ENCODE data around the gene DAPL1. TPM values are rescaled to one million over a fixed set of nuclear protein-coding genes. Genes with fewer than 3 reads are reported as not detected.
A peak's percentile ranks its signal among the peaks of the same experiment; 100 is the strongest.

The DAPL1 gene, protein sequence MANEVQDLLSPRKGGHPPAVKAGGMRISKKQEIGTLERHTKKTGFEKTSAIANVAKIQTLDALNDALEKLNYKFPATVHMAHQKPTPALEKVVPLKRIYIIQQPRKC
- total RNA-seq, result 3.5 TPM

DNA sequence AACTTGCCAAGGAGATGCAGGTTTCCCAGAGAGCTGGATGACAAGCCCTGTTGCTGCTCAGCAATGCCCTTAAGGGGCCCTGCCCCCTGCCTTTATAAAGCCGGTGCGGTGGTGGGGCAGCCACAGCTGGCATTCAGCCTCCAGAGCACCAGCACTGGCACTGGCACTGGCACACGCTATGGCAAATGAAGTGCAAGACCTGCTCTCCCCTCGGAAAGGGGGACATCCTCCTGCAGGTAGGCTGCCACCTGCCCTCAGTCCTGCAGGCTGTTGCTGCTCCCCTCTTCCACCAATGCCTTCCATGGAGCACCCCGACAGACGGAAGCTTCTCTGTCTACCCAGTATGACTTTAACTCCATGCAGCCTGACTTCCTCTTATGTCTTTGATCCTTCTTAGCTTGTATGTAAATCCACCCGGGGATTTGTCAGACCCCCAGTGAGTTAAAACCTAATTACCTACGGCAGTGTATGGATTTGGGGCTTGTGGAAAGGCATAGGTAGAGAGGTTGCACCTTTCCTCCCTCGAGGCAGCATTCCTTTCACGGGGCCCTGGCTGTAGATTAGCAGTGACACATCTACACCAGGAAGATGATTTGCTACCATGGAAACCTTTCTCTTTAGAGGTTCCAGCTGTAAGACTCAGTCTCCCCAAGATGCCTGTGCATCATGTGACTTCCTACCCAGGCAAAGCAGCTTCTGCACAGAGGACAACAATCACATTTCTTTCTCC, at the start of gene DAPL1:
DAPL1 (plus strand) TSS at position 123 of the 730 bp plus-strand sequence; CDS start at position 179, 56 bp downstream.
- peak; percentile 42 for DNase-seq

DNA sequence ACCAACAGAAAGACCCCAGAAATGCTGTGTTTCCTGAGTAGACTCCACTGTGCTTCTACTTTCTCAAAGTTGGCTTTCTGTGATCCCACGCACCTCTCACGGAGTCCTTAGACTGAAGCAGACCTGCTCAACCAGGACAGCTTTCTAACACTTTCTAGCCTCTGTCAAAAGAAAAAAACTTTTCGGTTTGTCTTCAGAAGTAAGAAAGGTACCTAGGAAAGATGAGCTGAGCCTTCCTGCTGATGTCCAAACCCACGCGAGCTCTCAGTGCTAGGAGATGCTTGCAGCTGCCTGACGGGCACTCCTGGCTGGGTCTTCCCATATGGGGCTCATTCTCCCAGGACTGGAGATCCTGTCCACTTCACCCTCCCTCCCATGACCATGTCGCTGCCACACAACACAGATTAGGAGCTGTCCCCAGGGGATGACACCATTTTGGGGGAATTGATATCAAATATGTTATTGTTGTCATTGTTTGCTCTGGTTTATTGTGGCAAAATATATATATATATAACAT, 49.2 kb upstream of the DAPL1 start:
- no peak for DNase-seq

DNA sequence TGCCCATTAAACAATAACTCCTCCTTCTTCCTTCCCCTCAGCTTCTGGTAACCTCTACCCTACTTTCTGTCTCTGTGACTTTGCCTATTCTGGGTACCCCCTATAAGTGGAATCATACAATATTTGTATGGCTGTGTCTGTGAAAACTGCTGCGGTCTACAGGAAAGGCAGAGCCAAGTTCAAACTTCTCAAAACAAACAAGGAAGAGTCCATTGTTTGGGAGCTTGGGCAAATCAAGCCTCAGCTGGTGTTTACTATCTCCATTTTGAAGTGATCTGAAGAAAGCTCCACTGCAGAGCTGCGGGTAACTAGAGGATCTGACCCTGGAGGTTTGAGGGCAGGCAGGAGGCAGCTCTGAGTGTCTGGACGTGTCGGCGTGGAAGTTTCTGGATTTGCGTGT, 48.6 kb upstream of the DAPL1 start:
- no peak for DNase-seq

DNA sequence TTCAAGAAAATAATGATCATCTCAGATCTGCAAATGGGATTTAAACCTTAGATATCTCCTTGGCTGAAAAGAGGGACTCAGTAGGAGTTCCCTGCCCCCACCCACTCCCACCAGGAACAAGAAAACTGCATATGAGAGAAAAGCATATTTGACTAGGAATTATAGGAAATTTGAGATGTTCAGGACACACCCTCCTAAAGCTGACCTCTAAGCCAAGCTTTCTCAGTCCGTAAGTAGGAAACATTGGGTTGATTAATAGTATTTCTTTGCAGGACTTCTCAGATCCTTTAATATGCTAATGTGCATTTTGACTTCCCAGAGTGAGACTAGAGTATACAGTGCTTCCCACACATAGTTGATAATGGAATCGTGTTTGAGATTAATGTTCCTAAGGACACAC, 47.8 kb upstream of the DAPL1 start:
- DNase-seq, result no peak

DNA sequence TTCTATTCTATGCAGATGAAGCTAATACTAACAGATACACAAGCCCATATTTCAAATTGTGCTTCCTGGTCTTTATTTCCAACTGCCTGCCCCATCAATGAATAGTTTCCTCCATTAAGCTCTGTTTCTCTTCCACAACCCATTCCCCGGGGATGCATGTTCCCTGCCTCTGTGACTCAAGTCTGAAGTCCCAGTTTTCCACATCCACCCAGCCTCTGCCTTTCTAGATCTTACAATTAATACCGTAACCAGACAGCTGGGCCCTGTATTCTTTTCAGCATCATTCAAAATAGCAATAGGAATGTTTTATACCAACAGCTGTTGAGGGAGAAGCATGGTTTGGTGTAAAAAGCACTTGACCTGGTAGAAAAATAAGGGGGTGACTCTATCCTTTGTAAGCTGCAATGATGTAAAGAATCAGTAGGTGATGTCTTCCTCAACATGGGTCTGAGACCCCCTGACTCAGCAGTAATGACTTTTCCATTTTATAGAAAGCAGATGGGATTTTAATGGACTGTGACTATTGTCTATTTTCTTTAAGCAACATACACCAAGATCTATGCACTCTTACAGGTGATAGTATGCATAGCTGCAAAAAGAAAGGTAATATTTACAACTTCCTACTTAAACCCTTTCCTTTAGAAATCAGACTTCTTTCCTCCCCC, 46.1 kb upstream of the DAPL1 start:
- DNase-seq, result peak; percentile 79

DNA sequence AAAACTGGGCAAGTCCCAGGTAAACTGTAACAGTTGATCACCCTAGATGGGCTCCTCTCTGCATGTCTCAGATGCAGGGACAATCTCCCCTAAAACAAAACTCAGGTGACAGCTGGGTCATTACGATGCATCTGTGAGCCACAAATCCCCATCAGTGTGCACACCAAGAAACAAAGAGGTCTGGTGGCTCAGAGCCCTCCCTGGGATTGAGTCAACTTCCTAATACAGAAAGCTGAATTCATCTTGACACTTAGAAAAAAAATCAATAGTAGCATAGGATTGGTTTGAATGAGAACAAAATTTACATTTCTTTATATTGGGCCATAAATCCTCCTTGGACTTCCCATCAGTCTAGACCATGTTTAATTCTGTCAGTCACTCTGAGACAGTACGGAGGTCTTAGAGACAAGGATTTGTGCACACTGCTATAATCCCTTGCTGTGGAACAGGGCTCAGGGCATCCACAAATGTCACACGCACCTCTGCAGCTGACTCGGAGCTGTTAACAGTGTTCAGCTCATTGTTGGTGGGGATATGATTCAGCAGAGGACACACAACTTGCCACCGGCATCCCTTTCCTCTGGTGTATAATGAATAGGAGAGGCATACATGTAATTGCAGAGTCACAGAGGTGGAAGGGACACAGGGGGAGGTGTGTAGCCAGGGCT, 44.5 kb upstream of the DAPL1 start:
- no peak for DNase-seq

DNA sequence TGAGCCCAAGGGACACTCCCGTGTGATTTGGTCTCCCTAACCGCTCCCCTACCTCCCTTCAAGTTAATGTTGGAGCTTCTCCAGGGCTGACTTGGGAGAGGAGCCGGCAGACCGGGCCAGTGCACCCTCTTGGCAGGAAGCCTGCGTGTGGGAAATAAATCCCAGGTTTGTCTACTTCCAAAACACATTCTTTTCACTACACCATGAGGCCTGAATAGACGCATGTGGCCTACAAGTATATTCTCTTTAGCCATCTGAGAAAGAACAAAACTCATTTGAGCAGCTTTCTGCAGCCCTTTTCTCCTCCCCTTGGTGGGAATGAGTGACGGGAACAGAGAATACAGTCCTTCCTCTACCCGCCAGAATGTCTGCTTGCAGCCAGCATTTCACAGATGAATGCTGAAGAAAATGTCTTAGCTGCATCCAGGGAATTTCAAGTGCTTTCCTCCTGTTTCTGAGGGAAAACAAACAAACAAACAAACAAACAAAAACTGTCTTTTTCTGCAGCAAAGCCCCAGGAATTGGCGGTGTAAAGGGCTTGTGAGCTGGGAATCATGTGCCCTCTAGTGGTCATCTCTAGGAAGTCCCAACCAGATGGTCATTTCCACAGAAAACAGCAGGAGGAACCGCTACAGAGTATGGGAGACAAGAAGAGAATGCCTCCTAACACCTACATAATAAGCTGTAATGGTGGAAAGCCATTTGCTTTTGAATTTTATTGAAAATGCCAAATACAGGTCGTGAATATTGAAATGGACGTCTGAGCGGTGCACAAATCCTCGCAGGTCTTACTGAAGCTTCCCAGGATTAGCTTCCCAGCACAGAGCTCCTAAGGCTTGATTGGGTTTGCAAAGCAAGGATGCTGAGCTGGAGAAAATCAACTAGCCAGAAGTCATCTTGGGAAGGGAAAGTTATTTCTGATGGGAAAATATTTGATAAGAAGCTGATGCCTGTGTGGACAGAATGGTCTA, 41.2 kb upstream of the DAPL1 start:
- DNase-seq, result peak; percentile 90

DNA sequence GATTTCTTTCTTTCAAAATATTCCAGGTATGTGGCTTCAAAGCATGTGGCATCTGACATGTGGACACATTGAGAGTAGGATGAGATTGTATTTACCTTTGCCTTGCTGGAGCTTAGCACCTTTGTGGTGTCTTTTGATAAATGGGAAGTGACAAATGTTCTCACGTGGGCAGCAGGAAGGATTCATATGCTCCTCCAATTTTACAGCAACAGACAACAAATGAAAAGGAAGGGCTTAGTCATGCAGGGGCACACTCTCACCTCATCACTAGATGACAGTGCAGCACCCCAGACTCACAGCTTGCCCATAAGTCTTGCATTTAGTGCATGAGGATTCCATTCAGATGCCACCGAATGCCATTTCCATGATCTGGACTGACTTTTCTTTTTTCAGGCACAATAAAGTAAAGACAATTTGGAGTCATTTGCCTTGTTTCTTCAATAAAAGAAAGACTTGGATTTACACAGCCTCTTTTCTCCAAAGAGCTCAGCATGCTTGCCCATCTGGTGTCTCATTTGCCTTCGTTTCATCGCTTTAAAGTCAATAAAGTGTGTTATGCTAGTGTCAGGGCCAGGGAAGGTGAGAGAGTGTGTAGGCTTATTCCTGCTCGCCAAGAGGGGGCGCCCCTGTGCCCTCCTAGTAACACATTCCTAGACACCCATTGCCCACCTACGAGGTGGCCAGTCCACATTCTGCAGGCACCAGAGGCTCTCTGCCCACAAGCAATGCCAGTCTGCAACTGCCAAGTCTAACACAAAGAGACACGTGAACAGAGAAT, 39.6 kb upstream of the DAPL1 start:
- DNase-seq, result no peak

DNA sequence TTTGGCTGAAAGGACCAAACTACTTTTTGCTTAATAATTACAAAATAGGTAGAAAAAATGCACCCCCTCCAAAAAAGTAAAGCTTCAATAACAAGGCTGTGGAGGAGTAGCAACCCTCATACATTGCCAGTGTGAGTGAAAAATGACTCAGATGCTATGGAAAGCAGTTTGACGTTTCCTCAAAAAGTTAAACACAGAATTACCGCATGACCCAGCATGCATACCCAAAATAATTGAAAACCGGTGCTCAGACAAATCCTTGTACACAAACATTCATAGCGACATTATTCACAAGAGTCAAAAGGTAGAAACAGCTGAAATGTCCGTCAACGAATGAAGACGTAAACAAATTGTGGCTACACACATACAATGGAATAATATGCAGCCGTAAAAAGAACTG, 38.8 kb upstream of the DAPL1 start:
- no peak for DNase-seq

DNA sequence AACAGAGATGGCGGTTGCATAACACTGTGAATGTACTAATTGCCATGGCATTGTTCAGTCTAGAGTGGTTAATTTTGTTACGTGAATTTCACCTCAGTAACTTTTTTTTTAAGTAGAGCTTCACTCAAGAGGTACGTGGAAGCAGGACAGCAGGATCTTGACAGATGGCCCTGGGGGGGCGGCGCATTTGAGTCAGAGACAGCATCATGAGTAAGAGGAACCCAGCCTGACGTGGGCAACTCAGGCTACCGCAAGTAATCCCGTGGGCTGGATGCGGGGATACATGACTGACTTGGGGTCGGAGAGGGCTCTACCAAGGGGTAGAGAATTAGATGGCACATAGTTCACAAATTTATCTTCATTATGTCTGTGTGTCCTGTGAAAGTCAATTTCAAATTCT, 38.1 kb upstream of the DAPL1 start:
- DNase-seq, result no peak

DNA sequence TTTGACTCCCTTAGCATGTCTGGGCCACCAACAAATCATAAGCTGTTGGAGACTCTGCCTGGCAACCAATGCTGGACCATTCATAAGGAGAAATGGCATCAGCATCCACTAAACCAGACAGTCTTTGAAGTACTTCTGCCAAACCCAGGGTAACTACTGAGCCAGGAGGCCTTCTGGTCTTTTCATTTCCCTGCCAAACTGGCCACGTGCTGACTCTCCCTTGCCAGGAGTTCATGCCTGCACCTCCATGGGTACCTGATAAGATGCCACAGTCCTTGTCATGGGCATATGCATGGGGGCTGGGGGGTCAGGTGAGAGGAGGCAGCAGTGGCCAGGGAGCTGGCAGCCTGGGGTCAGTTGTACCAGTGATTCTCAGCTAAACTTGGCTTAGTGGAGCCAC, 34.2 kb upstream of the DAPL1 start:
- no peak for DNase-seq

DNA sequence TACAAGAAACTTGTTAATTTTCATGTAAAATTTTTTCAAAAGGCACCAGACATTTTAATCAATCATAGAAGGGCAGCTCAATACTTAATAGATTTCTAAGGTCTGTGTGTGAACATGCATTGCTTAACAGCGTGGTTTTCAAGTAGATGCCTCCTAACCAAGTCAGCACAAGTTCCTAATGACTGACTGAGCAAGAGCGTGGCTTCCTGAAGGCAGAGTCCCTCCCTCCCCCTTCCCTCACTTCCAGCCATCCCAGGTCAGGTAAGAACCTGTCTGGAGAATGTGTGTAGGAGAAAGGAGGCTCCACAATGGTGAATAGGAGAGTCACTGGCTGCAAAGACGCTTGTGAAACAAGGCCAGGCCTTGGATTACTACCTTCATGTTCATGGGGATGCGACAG, 33.5 kb upstream of the DAPL1 start:
- DNase-seq, result peak; percentile 41

DNA sequence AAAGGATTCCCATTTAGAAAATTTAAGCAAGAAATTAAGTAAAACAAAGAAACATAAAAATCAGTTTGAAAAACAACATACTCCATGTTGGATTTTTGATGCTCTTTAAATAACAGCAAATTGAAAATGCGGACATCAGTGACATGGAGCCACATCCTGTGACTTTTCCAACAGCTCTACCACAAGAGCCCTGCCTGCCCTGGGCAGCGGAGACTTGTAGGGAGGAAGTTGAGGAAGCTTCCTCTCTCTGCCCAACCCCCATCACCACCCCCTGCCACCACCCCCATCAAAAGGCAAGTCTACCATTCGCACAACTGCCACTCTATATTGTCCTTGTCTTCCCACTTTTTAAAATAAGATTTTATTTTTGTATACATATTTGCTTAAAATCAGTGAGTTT, 32.8 kb upstream of the DAPL1 start:
- DNase-seq, result no peak

DNA sequence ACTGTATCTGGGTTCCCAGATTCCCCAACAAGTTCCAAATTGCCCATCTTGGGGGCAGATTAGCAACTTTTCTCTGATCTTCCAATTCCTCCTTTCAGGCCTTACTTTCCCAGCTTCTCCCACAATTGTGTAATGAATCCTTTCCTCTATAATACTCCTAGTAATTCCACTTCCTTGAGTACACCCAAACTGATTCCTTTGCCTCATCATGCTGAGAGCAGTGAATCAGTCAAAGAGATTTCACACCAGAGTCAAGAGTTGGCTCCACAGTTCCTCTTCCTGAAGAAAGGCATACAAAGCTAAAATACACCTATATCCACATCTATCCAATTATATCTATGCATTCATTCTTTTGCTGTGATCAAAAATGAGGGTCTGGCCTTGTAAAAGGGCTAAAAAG, 28.6 kb upstream of the DAPL1 start:
- no peak for DNase-seq

DNA sequence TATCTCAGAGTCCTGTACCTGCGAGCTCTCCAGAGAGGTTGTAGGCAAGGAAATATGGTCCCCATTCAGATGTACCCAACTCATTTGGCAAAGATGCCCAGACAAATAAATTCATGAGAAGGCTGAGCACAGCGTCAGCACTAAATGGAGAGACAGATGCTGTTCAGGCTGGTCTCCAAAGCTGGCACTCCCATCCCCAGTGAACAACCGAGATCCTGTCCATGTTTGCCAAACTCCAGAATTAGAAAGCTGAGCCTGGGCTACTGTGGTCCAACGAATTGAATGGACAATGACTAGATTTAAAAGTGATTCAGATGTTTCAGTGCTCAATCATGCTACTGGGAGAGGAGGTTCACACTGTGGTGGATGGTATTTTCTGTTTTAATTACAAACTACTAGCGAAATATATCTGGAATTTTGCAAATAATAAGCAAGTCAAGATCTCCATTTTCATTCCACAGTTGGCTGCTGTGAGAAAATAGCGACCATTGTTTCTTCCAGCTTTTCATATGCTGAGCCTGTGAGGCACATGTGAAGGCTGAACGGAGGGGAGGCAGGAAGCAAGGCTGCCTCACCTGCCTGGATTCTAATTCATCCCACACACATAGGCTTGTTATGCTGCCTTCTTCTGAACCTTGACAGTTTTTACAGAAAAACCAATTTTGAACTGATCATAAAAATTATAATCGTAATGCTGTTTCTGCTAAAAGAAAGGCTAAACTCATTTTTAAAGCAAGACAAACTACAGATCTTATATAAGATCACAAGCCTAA, 22.6 kb upstream of the DAPL1 start:
- peak; percentile 50 for DNase-seq

DNA sequence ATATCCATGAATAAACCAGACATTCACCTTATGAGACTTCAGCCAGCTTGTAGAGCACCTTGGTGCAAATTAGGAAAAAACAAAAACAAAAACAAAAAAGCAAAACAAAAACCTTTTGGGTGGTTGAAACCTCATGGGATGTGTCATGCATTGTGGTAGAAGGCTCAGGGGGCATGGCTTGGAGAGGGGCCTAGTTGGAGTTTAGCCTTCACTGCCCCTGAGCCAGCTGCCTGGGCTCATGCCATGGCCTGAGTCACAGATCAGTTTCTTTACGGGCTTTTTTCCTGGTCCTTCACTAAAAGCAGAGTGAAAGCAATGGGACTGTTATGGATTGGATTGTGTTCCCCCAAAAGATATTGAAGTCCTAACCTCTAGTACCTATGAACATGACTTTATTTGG, 22.0 kb upstream of the DAPL1 start:
- DNase-seq, result peak; percentile 51

DNA sequence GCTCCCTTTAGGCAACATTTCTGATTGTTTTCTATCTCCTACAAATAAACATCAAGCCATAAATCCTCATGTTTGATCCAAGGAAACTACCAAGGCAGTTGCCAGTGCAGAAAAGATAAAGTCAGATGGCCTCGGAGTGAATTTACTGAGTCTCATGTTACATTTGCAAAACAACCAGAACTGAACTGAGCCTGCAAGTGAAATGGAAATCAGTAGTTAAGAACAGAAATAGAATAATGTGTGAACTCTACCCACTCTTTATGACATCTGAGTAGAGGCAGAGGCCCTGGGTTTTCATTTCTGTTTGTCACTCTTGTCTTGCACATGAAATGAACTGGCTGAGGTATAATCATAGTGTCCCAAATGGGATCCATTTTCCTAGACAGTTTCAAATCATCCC, 20.4 kb upstream of the DAPL1 start:
- DNase-seq, result no peak

DNA sequence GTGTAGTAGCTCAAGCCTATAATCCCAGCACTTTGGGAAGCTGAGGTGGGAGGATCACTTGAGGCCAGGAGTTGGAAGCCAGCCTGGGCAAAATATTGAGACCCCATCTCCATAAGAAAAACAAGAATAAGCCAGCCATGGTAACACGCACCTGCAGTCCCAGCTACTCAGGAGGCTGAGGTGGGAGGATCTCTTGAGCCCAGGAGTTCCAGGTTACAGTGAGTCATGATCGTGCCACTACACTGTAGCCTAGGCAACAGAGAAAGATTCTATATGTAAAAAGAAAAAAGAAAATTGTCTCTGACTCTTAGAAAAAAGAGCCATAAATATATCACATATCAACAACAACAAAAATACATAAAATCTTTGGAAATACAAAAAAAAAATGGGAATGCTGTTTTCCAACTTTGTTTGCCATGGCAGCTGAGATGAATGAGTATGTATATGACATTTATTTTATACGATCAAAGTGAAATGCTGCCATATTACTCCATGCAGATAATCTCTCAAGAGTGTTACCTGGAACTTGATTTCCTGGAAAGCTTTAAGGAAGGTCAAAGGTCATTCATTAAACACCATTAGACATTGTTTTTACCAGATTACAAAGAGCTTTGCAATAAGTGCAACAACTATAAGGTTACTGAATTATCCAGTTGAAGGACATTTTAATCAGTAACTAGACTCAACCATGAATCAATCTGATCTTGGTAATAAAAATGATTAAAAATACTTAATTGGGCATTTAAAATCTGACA, 19.7 kb upstream of the DAPL1 start:
- no peak for DNase-seq

DNA sequence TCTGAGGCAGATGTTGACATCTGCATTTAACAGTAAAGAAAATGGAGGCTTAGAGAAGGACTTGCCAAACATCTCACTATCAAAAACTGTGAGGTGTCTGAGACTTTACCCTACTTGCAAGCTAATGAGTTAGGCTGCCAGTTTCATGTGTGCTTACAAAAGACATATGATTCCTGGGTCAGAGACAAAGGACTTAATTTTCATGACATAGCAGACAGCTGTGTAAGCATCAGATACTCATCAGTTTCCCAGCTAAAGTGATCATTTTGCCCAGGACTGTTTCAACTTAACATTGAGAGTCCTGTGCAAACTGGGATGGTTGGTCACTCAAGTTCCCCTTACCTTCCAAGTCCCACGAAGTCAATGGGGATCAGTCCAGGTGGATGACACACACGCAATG, 18.9 kb upstream of the DAPL1 start:
- DNase-seq, result no peak

All from tongue (tissue), 2 donors.